ENCODE data around the gene YDJC. TPM values are rescaled to one million over a fixed set of nuclear protein-coding genes. Genes with fewer than 3 reads are reported as not detected.
A peak's percentile ranks its signal among the peaks of the same experiment; 100 is the strongest.

The YDJC gene
- total and polyA plus RNA-seq, 2 of the 13 experiments (the other 11 are each of a cell fraction or from before 2014, with no cell fraction given): 15.3 to 32.0 TPM

- TF ChIP-seq PRDM15 (CRISPR knock-in tag; IDR thresholded peaks at IDR 0.05) (no peak), POGZ (CRISPR knock-in tag; IDR thresholded peaks at IDR 0.05) (no peak; the same call in 1 of the 2 replicates), ZNF17 (CRISPR knock-in tag; IDR thresholded peaks at IDR 0.05) (no peak), NFYB (CRISPR knock-in tag; IDR thresholded peaks at IDR 0.05) (peak; percentile 62), ZNF549 (CRISPR knock-in tag; IDR thresholded peaks at IDR 0.05) (no peak), ZNF670 (CRISPR knock-in tag; IDR thresholded peaks at IDR 0.05; ENCODE audit: borderline replicate concordance) (no peak), TOE1 (CRISPR knock-in tag; IDR thresholded peaks at IDR 0.05) (no peak), ZNF543 (CRISPR knock-in tag; IDR thresholded peaks at IDR 0.05) (no peak), GFI1 (CRISPR knock-in tag; IDR thresholded peaks at IDR 0.05; ENCODE audit: borderline replicate concordance) (peak; percentile 58), TEAD2 (CRISPR knock-in tag; IDR thresholded peaks at IDR 0.05) (no peak), MTA3 (CRISPR knock-in tag; IDR thresholded peaks at IDR 0.05) (no peak), SAP130 (CRISPR knock-in tag; IDR thresholded peaks at IDR 0.05; ENCODE audit: low read depth) (peak; percentile 73), ZNF691 (CRISPR knock-in tag; IDR thresholded peaks at IDR 0.05; ENCODE audit: borderline replicate concordance, low read depth) (0 out of 2 replicates have a peak, but pooled peaks have one; percentile 13), ZNF883 (CRISPR knock-in tag; IDR thresholded peaks at IDR 0.05; ENCODE audit: not compliant biosample characterization) (no peak), ZNF224 (CRISPR knock-in tag; IDR thresholded peaks at IDR 0.05) (peak; percentile 85; the same call in 1 of the 2 replicates), ZBTB37 (CRISPR knock-in tag; IDR thresholded peaks at IDR 0.05) (no peak), YEATS2 (CRISPR knock-in tag; IDR thresholded peaks at IDR 0.05; ENCODE audit: borderline replicate concordance) (no peak), PHF21A (CRISPR knock-in tag; IDR thresholded peaks at IDR 0.05) (peak; percentile 76), ZNF75D (CRISPR knock-in tag; IDR thresholded peaks at IDR 0.05; ENCODE audit: borderline replicate concordance) (no peak), IRF9 (CRISPR knock-in tag; IDR thresholded peaks at IDR 0.05; ENCODE audit: borderline replicate concordance) (0 out of 2 replicates have a peak, but pooled peaks have one; percentile 64), PCBP1 (IDR thresholded peaks at IDR 0.05; ENCODE audit: borderline replicate concordance, low read depth, low read length) (0 out of 2 replicates have a peak, but pooled peaks have one; percentile 58)
Observed at GRCh38 chr22:21657360-21658032, 27.7 kb upstream of the YDJC start (continued).
